ENCODE data around the gene FGFRL1.

Gene FGFRL1

GRCh38 chr4:1009542-1010394 lies 1.7 kb upstream of the FGFRL1 start:
- DNase-seq: peak; percentile 64

- peak; percentile 61 for DNase-seq
These were observed 918 bp upstream of the FGFRL1 start for GRCh38 chr4:1010395-1011021.

GRCh38 chr4:1011666-1012033 lies 224 bp downstream of the FGFRL1 start:
- no peak for DNase-seq

GRCh38 chr4:1012034-1012739 lies 761 bp downstream of the FGFRL1 start:
- peak; percentile 77 for DNase-seq

GRCh38 chr4:1013225-1014073 lies 2.0 kb downstream of the FGFRL1 start:
- DNase-seq: no peak

- no peak for DNase-seq
These were observed 3.1 kb downstream of the FGFRL1 start for GRCh38 chr4:1014291-1015167.

GRCh38 chr4:1015179-1015578 lies 3.8 kb downstream of the FGFRL1 start:
- no peak for DNase-seq

GRCh38 chr4:1015746-1016145 lies 4.3 kb downstream of the FGFRL1 start:
- no peak for DNase-seq

- no peak for DNase-seq
These were observed 5.8 kb downstream of the FGFRL1 start for GRCh38 chr4:1017211-1017610.

- no peak for DNase-seq
These were observed 6.3 kb downstream of the FGFRL1 start for GRCh38 chr4:1017706-1018105.

- DNase-seq: no peak
These were observed 7.0 kb downstream of the FGFRL1 start for GRCh38 chr4:1018147-1019020.

GRCh38 chr4:1019320-1019719 lies 7.9 kb downstream of the FGFRL1 start:
- DNase-seq: no peak

GRCh38 chr4:1019729-1020470 lies 8.5 kb downstream of the FGFRL1 start:
- DNase-seq: no peak

GRCh38 chr4:1021386-1022050 lies 10.1 kb downstream of the FGFRL1 start:
- no peak for DNase-seq

GRCh38 chr4:1022051-1022738 lies 10.8 kb downstream of the FGFRL1 start:
- DNase-seq: no peak

- no peak for DNase-seq
These were observed 11.3 kb downstream of the FGFRL1 start for GRCh38 chr4:1022739-1023066.

- no peak for DNase-seq
These were observed 11.7 kb downstream of the FGFRL1 start for GRCh38 chr4:1023075-1023640.

- no peak for DNase-seq
These were observed 12.7 kb downstream of the FGFRL1 start for GRCh38 chr4:1023895-1024740.
